GM19324 (cell line): ENCODE measurements around the gene MIPEP.

ENCODE experiments used
- ATAC-seq: cut with Tn5 transposase; IDR thresholded peaks from one replicate; pipeline ENCODE4 v1.9.1; 2021; ENCODE audit warnings: mild to moderate bottlenecking, moderate library complexity; ENCODE audit not compliant: unreplicated experiment, low FRiP score

The MIPEP gene

GRCh38 chr13:23722726-23723453 lies 166.3 kb downstream of the MIPEP start:
- ATAC-seq = no peak

GRCh38 chr13:23718996-23719395 lies 170.2 kb downstream of the MIPEP start:
- ATAC-seq = no peak

DNA sequence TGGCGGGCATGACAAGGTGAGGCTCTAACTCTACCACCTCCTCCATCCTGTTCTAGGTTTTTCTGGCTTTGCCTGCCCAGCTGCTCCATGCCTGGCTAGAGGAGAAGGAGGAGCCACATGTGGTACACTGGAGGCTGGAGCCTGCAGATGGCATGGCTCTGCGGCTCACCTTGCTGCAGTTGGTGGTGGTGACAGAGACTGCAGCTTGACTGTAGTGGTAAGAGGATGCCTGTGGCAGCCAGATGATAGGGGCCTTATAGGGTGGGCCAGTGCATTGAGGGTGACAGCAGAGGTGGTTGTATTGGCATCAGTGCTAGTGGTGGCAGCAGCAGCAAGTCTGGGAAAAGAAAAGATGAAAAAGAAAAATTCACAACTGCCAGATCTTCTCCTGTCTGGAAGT lies 172.8 kb downstream of the MIPEP start:
- ATAC-seq = no peak

DNA sequence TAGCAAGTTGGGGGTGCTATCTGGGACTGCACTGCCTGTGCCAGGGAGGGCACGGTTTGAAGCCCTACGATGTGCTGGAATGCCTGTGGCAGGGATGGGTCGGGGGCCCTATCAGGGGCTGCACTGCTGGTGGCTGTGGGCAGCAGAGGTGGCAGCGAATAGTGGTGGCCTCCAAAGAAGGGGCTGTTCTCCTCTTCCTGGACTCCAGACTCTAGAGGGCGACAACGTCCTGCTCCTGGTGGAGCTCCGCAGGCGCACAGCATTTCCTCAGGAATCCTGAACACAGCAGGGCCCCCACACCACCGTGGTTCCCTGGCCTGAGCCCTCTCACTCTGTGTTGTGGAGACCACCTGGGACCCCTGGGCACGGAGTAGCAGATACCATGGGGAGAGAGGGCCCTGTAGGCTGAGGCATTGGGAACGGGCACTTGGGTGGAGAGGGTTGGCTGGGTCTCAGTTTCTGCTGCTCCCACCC lies 173.4 kb downstream of the MIPEP start:
- ATAC-seq = no peak

GRCh38 chr13:23715092-23715761 lies 174.0 kb downstream of the MIPEP start:
- no peak for ATAC-seq

- ATAC-seq = no peak
These were observed 174.5 kb downstream of the MIPEP start for GRCh38 chr13:23714672-23715071.

- ATAC-seq = no peak
These were observed 177.8 kb downstream of the MIPEP start for GRCh38 chr13:23711355-23711754.

DNA sequence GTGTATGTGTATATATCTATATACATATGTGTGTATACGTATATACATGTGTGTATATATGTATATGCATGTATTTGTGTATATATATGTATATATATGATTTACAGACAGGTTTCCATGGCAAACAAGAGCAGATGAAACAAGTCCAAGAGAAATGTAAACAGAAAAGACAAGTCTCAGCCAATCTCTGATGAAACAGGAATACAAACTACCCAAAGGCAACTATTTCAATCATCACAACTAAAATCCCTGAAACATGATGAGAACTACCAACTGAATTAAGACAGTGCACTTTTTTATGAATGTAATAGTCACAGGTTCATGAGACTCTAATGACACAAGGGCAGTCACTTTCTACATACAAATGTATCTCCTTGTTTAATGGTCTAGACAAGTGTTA lies 178.8 kb downstream of the MIPEP start:
- ATAC-seq = no peak

DNA sequence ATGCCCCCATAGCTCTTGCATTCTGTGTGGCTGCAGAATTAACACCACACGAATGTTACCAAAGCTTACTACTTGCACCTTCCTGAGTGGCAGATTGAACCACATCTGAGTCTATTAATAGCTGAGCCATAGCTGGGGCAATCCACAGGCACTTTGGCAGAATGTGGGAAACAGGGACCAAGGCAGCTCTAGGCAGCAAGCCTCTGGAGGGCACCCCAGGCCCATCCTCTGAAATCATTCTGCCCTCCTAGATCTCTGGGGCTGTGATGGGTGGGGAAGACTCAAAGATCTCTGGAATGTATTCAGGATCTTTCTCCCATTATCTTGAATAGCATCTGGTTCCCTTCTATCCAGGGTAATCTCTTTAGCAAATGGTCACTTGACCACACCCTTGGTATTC lies 179.7 kb downstream of the MIPEP start:
- no peak for ATAC-seq

DNA sequence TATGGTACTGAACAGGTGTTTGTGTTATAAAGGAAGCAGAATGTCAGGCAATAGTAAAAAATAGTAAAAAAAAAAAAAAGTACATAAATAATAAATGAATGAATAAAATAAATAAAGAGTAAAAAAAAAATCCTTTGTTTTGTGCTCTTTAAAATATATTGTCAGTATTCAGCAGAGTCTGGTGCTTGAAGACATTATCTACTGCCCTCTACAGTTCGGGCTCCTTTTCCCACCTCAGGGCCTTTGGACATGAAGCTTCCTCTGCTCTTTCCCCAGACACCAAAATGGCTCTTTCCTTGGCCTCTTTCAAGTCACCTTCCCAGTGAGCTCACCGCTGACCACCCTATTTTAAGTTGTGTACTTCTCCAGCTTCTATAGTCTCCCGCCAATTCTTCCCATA lies 181.5 kb downstream of the MIPEP start:
- ATAC-seq = no peak

DNA sequence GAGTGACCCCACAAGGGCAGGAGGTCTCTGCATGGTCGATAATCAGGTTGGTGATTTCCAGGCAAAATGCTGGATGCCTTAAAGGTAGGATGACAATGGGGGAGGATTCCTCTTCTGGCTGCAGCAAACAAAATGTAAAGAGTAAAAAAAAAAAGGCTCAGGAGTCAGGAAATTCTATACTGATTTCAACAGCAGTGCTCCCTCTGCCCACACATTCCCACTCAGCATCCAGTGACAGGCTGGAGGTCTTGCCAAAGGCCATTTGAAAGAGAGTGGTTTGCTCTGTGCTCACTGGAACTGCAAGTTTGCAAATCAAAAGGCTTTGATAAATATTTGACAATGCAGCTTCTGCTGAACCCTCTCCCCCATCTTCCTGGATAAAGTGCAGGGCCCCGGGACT lies 183.6 kb downstream of the MIPEP start:
- no peak for ATAC-seq

GRCh38 chr13:23703246-23703860 lies 185.8 kb downstream of the MIPEP start:
- no peak for ATAC-seq

DNA sequence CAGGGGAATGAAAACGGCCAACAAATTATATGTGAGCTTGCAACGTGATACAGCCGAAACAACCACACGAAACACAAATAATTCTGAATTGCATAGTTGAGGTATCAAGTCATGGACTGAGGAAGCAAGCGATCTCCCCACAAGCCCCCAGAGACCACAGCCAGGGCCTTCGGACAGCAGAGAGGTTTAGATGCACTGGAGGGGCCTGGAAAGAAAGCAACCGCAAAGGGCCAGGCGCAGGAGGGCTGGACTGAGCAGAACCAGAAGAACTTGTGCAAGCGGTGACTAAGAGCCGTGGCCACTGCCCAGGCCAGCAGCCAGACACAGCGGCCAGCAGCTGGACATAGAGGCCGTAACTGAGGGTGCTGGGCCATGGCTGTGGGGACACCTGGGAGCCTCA lies 187.6 kb downstream of the MIPEP start:
- ATAC-seq = no peak

DNA sequence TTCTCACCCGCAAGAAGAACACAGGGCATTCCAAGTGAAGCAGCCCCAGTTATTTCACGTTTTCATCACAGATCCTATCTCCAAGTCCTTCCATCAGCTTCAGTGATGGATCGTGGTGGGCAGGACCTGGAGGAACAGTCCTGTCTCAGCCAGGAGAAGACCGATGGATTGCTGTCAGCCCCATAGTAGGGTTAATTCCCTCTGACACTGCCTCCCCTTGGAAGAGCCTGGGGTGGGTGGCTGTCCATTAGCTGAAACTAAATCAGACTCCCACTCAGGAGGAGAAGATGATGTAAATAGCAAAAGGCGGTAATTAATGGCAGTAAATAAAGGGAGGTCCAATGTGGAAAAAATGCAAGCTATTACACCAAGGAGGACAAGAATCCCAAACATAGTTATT lies 188.0 kb downstream of the MIPEP start:
- no peak for ATAC-seq

DNA sequence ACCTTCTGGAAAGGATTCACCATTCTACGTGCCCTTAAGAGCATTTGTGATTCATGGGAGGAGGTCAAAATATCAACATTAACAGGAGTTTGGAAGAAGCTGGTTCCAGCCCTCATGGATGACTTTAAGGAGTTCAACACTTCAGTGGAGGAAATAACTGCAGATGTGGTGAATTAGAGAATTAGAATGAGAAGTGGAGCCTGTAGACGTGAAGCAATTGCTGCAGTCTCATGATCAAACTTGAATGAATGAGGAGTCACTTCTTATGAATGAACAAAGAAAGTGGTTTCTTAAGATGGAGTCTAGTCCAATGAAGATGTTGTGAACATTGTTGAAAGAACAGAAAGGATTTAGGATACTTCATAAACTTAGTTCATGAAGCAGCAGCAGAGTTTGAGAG lies 189.9 kb downstream of the MIPEP start:
- ATAC-seq = no peak

- ATAC-seq = no peak
These were observed 191.4 kb downstream of the MIPEP start for GRCh38 chr13:23697772-23698313.

DNA sequence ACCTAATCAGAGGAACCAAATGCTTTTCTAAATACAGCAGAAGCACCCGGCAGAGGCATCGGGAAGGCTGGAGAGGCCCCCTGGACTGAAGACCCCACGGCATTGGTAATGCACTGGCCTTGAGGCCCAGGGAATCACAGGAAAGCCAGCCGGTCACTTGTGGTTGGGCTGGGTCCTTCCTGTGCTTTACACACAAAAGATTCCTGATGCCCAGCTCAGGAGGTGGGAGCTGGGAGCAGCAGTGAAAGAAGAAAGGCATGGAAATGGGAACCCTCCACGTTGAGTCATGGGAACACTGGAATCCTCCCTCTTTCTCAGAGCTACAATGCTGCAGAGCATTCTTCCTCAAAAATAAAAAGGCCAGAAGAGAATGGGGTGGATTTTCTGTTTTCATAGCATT lies 192.6 kb downstream of the MIPEP start:
- ATAC-seq = no peak

DNA sequence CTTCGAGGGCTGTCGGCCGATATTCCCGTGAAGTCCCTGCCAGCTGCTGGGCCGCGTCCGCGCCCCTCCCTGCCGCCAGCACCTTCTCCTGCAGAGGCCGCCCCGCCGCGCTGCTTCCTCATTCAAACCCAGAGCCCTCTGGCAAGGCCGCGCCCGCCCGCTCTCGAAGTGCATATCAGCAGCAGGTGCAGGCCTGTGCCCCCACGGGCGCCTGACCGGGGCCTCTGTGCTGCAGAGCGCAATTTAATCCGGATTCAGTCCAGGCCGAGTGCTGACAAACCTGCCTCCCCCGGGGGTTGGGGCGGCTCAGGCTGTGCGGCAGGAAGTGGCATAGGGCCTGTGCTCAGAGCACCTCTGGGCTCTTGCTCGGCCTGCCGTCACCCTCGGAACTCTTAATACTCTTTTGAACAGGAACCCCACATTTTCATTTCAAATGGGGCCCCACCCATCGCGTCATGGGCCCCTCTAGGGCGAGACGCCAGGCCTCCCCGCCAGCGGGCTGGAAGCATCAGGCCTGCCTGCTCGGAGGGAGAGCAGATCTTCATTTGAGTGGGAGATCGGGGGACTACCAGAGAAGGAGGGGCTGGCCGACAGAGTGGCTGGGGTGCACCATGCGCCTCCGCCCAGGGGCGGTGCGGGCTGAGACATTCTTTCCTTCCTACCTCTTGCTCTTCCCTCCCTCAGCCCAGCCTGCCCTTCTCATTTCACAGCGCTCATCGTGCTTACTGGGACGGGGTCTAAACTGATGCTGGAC lies 193.3 kb downstream of the MIPEP start:
- ATAC-seq = peak; percentile 92

DNA sequence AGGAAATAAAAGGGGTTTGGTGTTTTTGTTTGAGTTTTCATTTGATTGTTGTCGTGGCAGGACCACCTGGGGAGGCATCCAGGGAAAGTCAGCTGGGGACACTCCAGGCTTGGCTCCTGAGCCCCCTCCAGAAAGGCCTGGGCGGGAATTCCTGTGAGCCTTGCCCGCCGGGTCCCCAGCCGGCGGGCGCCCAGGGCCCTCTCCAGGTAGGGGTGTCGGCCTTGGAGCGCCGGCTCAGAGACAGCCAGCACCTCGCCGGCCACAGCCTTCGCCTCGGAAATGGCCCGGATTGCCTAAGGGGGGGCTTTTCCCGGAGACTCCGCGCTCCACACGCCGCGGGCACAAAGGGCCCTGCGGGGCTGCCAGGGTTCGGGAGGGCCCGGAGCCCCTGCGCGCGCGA lies 194.0 kb downstream of the MIPEP start:
- no peak for ATAC-seq

DNA sequence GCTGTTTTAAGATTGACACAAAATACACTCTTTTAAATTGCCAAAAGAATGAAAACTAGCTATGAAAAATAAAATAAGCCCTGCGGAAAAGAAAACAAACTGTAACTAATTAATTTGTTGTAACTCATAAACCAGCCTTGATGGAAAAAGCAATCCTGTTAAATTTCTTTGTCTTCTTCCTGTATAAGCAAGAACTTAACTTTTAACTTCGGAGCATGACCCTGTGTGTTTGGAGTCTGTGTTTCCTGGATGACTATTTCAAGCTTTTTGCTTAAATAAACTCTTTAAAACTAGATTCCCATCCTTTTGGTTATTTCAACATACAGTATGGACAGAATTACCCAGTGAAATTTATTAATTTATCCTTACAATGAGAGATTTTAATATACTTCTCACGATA lies 196.4 kb downstream of the MIPEP start:
- ATAC-seq = no peak

DNA sequence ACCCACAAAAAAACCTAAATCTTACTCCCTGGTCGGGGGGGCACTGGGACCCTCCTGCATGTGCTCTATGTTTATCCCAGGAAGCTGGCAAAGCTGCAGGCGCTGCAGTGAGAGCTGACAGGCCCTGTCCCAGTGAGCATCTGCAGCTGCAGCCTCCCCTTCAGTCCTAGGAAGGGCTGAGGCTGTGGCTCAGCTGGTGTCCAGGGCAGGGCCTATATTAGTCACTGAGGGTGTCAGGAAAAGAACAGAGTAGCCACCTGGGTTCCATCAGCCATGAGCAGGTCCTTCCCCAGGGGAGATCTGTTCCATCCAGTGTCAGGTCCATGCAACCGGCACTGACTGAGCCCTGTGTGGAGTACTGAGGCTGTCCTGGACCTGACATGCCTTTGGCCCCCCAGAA lies 198.5 kb downstream of the MIPEP start:
- ATAC-seq = no peak
